HepG2 (cell line): ENCODE results near the gene OVAAL. TPM values are rescaled to one million over a fixed set of nuclear protein-coding genes. Genes with fewer than 3 reads are reported as not detected.

Experiments used
- ATAC-seq: fragments of 200-7000 bp; cut with Tn5 transposase; 3 replicates; pipeline ENCODE4 v1.9.1; 2020; ENCODE audit warnings: mild to moderate bottlenecking, moderate library complexity
- BruUV-seq: library from RNA; stranded (reverse); fragments of 400-500 nt; replicated peaks from 2 replicates; lab custom pipeline; 2021; lab: Mats Ljungman, UMichigan
- CTCF ChIA-PET: fragments of 300-600 bp; formaldehyde crosslinking; extraction: SDS; loops from one replicate; lab custom pipeline; 2021; ENCODE audit warnings: low total read pairs, inconsistent platforms, low intra/inter-chr PET ratio; lab: Yijun Ruan, JAX
- POLR2A ChIA-PET: fragments of 350-600 bp; sonication (Branson Sonifier 250); formaldehyde crosslinking; loops from one replicate; lab custom pipeline; 2020; ENCODE audit warnings: antibody characterized with exemption, inconsistent platforms; lab: Yijun Ruan, JAX
- DNase-seq: peaks from one replicate; pipeline ENCODE4 v3.0.0-alpha.2; 2015; ENCODE audit warnings: low spot score
- FAIRE-seq: peaks from 3 replicates; lab custom pipeline; 2011; peaks lifted over from hg19 to GRCh38; lab: Jason Lieb, UNC
- H2AFZ ChIP-seq: one replicate; pipeline ENCODE4 v1.6.1; 2011; ENCODE audit warnings: low read length, inconsistent platforms
- H3K27ac ChIP-seq: fragments of 300-600 bp; 3 replicates; pipeline ENCODE4 v1.8.0; 2011; ENCODE audit warnings: mixed run types, mild to moderate bottlenecking, mixed read lengths, low read length, inconsistent platforms; ENCODE audit not compliant: insufficient read depth; ENCODE audit errors: extremely low read length
- H3K27me3 ChIP-seq, 2 experiments: fragments of 200-600 bp in 1 of 2; 2 replicates in 1 of 2; 3 replicates in 1 of 2; pipeline versions ENCODE4 v1.6.0 to v1.8.0; 2011; ENCODE audit warnings: low read length in 2 of 2, mild to moderate bottlenecking in 2 of 2, moderate library complexity in 2 of 2, inconsistent platforms in 1 of 2; ENCODE audit not compliant: insufficient read depth in 2 of 2, control insufficient read depth in 1 of 2
- H3K36me3 ChIP-seq, 2 experiments: fragments of 200-600 bp in 1 of 2; replicated peaks in 1 of 2; 2 replicates in 1 of 2; 3 replicates in 1 of 2; pipeline versions ENCODE4 v1.5.1 to v1.8.0; 2011; ENCODE audit warnings: low read length in 2 of 2, inconsistent platforms in 1 of 2; ENCODE audit not compliant: insufficient read depth in 2 of 2, control insufficient read depth in 1 of 2
- H3K4me1 ChIP-seq: 2 replicates; pipeline ENCODE4 v1.5.1; 2012; ENCODE audit warnings: low read length, inconsistent platforms; ENCODE audit not compliant: insufficient read depth
- H3K4me2 ChIP-seq: 2 replicates; pipeline ENCODE4 v1.6.0; 2011; ENCODE audit warnings: low read depth, low read length, inconsistent platforms
- H3K4me3 ChIP-seq, 3 experiments: fragments of 200-600 bp in 1 of 3; sonication (generic), shearing (Covaris generic) in 1 of 3; replicated peaks in 1 of 3; 2 replicates each; pipeline ENCODE4 v1.5.1; 2011 to 2016; ENCODE audit warnings: low read length in 3 of 3, inconsistent platforms in 2 of 3, low read depth in 2 of 3, mild to moderate bottlenecking in 2 of 3, control low read depth in 1 of 3, mixed read lengths in 1 of 3; ENCODE audit not compliant: insufficient read depth in 1 of 3
- H3K79me2 ChIP-seq: one replicate; pipeline ENCODE4 v1.6.1; 2011; ENCODE audit warnings: low read length, inconsistent platforms; ENCODE audit not compliant: insufficient read depth
- H3K9ac ChIP-seq: 2 replicates; pipeline ENCODE4 v1.6.0; 2011; ENCODE audit warnings: mild to moderate bottlenecking, low read depth, low read length, inconsistent platforms; ENCODE audit not compliant: insufficient read depth
- H3K9me3 ChIP-seq: 2 replicates; pipeline ENCODE4 v1.5.1; 2012; ENCODE audit warnings: mild to moderate bottlenecking, low read length
- H4K20me1 ChIP-seq: 2 replicates; pipeline ENCODE4 v1.6.0; 2011; ENCODE audit warnings: inconsistent platforms, mild to moderate bottlenecking, low read length, moderate library complexity; ENCODE audit not compliant: insufficient read depth
- CERS6 ChIP-seq: sonication (generic); formaldehyde crosslinking; IDR thresholded peaks from 2 replicates; pipeline ENCODE4 v1.5.0; 2020; ENCODE audit warnings: missing genetic modification reagents
- IKZF1 ChIP-seq: fragments of 450-650 bp; IDR thresholded peaks from 2 replicates; pipeline ENCODE4 v1.7.1; 2016
- IKZF4 ChIP-seq: sonication (generic); formaldehyde crosslinking; IDR thresholded peaks from 2 replicates; pipeline ENCODE4 v1.5.1; 2020; ENCODE audit warnings: borderline replicate concordance, mild to moderate bottlenecking, low read depth, missing genetic modification reagents; ENCODE audit errors: not compliant biosample characterization
- MEIS1 ChIP-seq: sonication (generic); formaldehyde crosslinking; IDR thresholded peaks from 2 replicates; pipeline ENCODE4 v1.9.0; 2021; ENCODE audit warnings: mild to moderate bottlenecking, missing genetic modification reagents, moderate library complexity, borderline replicate concordance
- RBFOX2 ChIP-seq: fragments of 200-400 bp; formaldehyde crosslinking; IDR thresholded peaks from 2 replicates; pipeline ENCODE4 v1.6.1; 2017; ENCODE audit warnings: low read depth, mild to moderate bottlenecking, low read length
- TEAD2 ChIP-seq: sonication (generic); formaldehyde crosslinking; IDR thresholded peaks from 2 replicates; pipeline ENCODE4 v1.9.0; 2021; ENCODE audit warnings: missing genetic modification reagents
- TSC22D2 ChIP-seq: sonication (generic); formaldehyde crosslinking; IDR thresholded peaks from 2 replicates; pipeline ENCODE4 v1.5.1; 2020; ENCODE audit warnings: missing genetic modification reagents, mild to moderate bottlenecking, borderline replicate concordance
- ZNF138 ChIP-seq: sonication (generic); formaldehyde crosslinking; IDR thresholded peaks from 2 replicates; pipeline ENCODE4 v1.5.0; 2020; ENCODE audit warnings: mild to moderate bottlenecking, low read depth, missing genetic modification reagents
- ZNF143 ChIP-seq: sonication (generic); formaldehyde crosslinking; IDR thresholded peaks from 2 replicates; pipeline ENCODE4 v1.4.0; 2020; ENCODE audit warnings: missing genetic modification reagents
- WGBS: methylation state at CpG from one replicate; pipeline ENCODE4 v1.1.6; 2017; ENCODE audit warnings: low lambda C conversion rate; 5-methylcytosine and 5-hydroxymethylcytosine counted together
- in situ Hi-C: cut with HindIII; loops from 2 replicates; pipeline ENCODE4 v1.10.0; 2017; ENCODE audit warnings: low pct_unique_long_range_greater_than_20kb; ENCODE audit not compliant: extremely low pct_ligation_motif_present
- intact Hi-C: fragments of 100-400 bp; cut with micrococcal nuclease; formaldehyde crosslinking; loops from one replicate; pipeline ENCODE4 v1.10.0; 2022; ENCODE audit not compliant: unreplicated experiment
- polyA plus RNA-seq, 8 experiments: library from polyadenylated mRNA; depleted of rRNA in 3 of 8; stranded (reverse) in 7 of 8; unstranded in 1 of 8; fragments of >200 nt; fragmentation: Illumina TruSeq in 4 of 8; extraction: Trizol in 4 of 8; gene quantifications; 2 replicates each; pipeline versions ENCODE4 v1.2.1 to v1.2.3, GENCODE V29; 2011 to 2016; ENCODE audit warnings: low read depth in 4 of 8, missing spikeins in 1 of 8, mixed read lengths in 1 of 8; ENCODE audit not compliant: insufficient read depth in 1 of 8
- total RNA-seq, 5 experiments: library from RNA; depleted of rRNA; stranded (reverse); fragments of >200 nt; fragmentation: Illumina TruSeq; extraction: Trizol; gene quantifications; 2 replicates each; pipeline ENCODE4 v1.2.3, GENCODE V29; 2016; ENCODE audit warnings: low read depth in 1 of 5
- TF ChIP-seq, protein P1 (sequence below): sonication (generic); formaldehyde crosslinking; IDR thresholded peaks from 2 replicates; pipeline ENCODE4 v1.5.1; 2020; ENCODE audit warnings: mild to moderate bottlenecking, missing genetic modification reagents, borderline replicate concordance

OVAAL gene
- total and polyA plus RNA-seq, 2 of the 13 experiments (the other 11 are each of a cell fraction or from before 2014, with no cell fraction given): 0.04 TPM; not detected in 1

GRCh38 chr1:180566495-180566894, 7.7 kb downstream of the OVAAL start:
- POLR2A ChIA-PET: no interaction called here
- DNase-seq (no peak), FAIRE-seq (no peak), ATAC-seq (no peak)
- Histone ChIP-seq H4K20me1 (no peaks in the 10 kb centered on the region), H3K27me3 (no peaks in the 10 kb centered on the region), H3K36me3 (no peaks in the 10 kb centered on the region), H3K4me1 (peaks cover 36% of the 10 kb centered on the region), H3K79me2 (no peaks in the 10 kb centered on the region), H3K9ac (no peak overlapping the region), H3K9me3 (no peaks in the 10 kb centered on the region), H3K27ac (no peak overlapping the region), H3K4me3 (no peak overlapping the region), H2AFZ (no peak overlapping the region), H3K4me2 (no peak overlapping the region)
- intact Hi-C loops: no loop called here
- 5% methylated on average over 1 of the region's 1 CpG for WGBS
- CTCF ChIA-PET: no interaction called here
- no TSS peak for BruUV-seq
- in situ Hi-C loops: no loop called here
- no peak for TF ChIP-seq RBFOX2
- no peak for TF ChIP-seq CERS6 (CRISPR knock-in tag)
- no peak for TF ChIP-seq TSC22D2
- no peak for TF ChIP-seq ZNF138
- TF ChIP-seq, protein P1, sequence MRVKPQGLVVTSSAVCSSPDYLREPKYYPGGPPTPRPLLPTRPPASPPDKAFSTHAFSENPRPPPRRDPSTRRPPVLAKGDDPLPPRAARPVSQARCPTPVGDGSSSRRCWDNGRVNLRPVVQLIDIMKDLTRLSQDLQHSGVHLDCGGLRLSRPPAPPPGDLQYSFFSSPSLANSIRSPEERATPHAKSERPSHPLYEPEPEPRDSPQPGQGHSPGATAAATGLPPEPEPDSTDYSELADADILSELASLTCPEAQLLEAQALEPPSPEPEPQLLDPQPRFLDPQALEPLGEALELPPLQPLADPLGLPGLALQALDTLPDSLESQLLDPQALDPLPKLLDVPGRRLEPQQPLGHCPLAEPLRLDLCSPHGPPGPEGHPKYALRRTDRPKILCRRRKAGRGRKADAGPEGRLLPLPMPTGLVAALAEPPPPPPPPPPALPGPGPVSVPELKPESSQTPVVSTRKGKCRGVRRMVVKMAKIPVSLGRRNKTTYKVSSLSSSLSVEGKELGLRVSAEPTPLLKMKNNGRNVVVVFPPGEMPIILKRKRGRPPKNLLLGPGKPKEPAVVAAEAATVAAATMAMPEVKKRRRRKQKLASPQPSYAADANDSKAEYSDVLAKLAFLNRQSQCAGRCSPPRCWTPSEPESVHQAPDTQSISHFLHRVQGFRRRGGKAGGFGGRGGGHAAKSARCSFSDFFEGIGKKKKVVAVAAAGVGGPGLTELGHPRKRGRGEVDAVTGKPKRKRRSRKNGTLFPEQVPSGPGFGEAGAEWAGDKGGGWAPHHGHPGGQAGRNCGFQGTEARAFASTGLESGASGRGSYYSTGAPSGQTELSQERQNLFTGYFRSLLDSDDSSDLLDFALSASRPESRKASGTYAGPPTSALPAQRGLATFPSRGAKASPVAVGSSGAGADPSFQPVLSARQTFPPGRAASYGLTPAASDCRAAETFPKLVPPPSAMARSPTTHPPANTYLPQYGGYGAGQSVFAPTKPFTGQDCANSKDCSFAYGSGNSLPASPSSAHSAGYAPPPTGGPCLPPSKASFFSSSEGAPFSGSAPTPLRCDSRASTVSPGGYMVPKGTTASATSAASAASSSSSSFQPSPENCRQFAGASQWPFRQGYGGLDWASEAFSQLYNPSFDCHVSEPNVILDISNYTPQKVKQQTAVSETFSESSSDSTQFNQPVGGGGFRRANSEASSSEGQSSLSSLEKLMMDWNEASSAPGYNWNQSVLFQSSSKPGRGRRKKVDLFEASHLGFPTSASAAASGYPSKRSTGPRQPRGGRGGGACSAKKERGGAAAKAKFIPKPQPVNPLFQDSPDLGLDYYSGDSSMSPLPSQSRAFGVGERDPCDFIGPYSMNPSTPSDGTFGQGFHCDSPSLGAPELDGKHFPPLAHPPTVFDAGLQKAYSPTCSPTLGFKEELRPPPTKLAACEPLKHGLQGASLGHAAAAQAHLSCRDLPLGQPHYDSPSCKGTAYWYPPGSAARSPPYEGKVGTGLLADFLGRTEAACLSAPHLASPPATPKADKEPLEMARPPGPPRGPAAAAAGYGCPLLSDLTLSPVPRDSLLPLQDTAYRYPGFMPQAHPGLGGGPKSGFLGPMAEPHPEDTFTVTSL (CRISPR knock-in tag): no peak
- no peak for TF ChIP-seq ZNF143 (CRISPR knock-in tag)
- no peak for TF ChIP-seq IKZF4 (CRISPR knock-in tag)
- no peak for TF ChIP-seq MEIS1 (CRISPR knock-in tag)
- no peak for TF ChIP-seq IKZF1
- no peak for TF ChIP-seq TEAD2
